Hepatocyte (in vitro differentiated cells): ENCODE results near the gene CPNE2. TPM values are rescaled to one million over a fixed set of nuclear protein-coding genes. Genes with fewer than 3 reads are reported as not detected.

Source experiments
- DNase-seq: peaks from one replicate; pipeline ENCODE4 v3.0.0-alpha.2; 2016; ENCODE audit warnings: low spot score
- H2AFZ ChIP-seq: fragments of 200-600 bp; sonication (generic); 2 replicates; pipeline ENCODE4 v1.6.0; 2016; ENCODE audit warnings: antibody characterized with exemption, mild to moderate bottlenecking
- H3K27ac ChIP-seq: fragments of 200-600 bp; sonication (generic); 2 replicates; pipeline ENCODE4 v1.5.1; 2016; ENCODE audit warnings: mild to moderate bottlenecking
- H3K27me3 ChIP-seq: fragments of 200-600 bp; sonication (generic); 2 replicates; pipeline ENCODE4 v1.6.1; 2016
- H3K36me3 ChIP-seq: fragments of 200-600 bp; sonication (generic); replicated peaks from 2 replicates; pipeline ENCODE4 v1.5.1; 2016; ENCODE audit warnings: low read depth; ENCODE audit not compliant: insufficient read depth
- H3K4me1 ChIP-seq: fragments of 200-600 bp; sonication (generic); 2 replicates; pipeline ENCODE4 v1.5.1; 2016; ENCODE audit warnings: mild to moderate bottlenecking, moderate library complexity; ENCODE audit not compliant: insufficient read depth
- H3K4me2 ChIP-seq: fragments of 200-600 bp; sonication (generic); 2 replicates; pipeline ENCODE4 v1.6.0; 2016
- H3K4me3 ChIP-seq: fragments of 200-600 bp; sonication (generic); 2 replicates; pipeline ENCODE4 v1.5.1; 2016; ENCODE audit warnings: mild to moderate bottlenecking
- H3K79me2 ChIP-seq: fragments of 200-600 bp; sonication (generic); 2 replicates; pipeline ENCODE4 v1.6.0; 2017; ENCODE audit warnings: mild to moderate bottlenecking
- H3K9me2 ChIP-seq: fragments of 200-600 bp; sonication (generic); replicated peaks from 2 replicates; pipeline ENCODE4 v1.6.0; 2017; ENCODE audit warnings: mild to moderate bottlenecking; ENCODE audit not compliant: insufficient read depth
- H3K9me3 ChIP-seq: fragments of 200-600 bp; sonication (generic); 2 replicates; pipeline ENCODE4 v1.5.1; 2016; ENCODE audit warnings: low read depth, mild to moderate bottlenecking
- H4K20me1 ChIP-seq: fragments of 200-600 bp; sonication (generic); 2 replicates; pipeline ENCODE4 v1.6.0; 2016; ENCODE audit warnings: mild to moderate bottlenecking; ENCODE audit not compliant: insufficient read depth, poor library complexity, severe bottlenecking
- EZH2 ChIP-seq: fragments of 200-600 bp; sonication (generic); IDR thresholded peaks from 2 replicates; pipeline ENCODE4 v1.6.1; 2016; ENCODE audit warnings: antibody characterized with exemption, mild to moderate bottlenecking, borderline replicate concordance
- EZH2phosphoT487 ChIP-seq: fragments of 200-600 bp; sonication (generic); IDR thresholded peaks from one replicate; pipeline ENCODE4 v1.6.1; 2018; ENCODE audit warnings: antibody characterized with exemption, mild to moderate bottlenecking, low read depth, moderate library complexity; ENCODE audit not compliant: unreplicated experiment, severe bottlenecking
- WGBS: methylation state at CpG from one replicate; pipeline ENCODE4 v1.1.6; 2016; ENCODE audit warnings: low lambda C conversion rate; ENCODE audit errors: missing lambda C conversion rate; 5-methylcytosine and 5-hydroxymethylcytosine counted together
- polyA plus RNA-seq: library from polyadenylated mRNA; unstranded; fragments of >200 nt; fragmentation: Nextera tagmentation; extraction: Ambion mirVana; gene quantifications from 2 replicates; pipeline ENCODE4 v1.2.1, GENCODE V29; 2016
- total RNA-seq: library from RNA; depleted of rRNA; stranded (reverse); fragments of >200 nt; gene quantifications from 2 replicates; pipeline ENCODE4 v1.2.3, GENCODE V29; 2014
- TF ChIP-seq, protein P1 (sequence below): fragments of 200-600 bp; sonication (generic); IDR thresholded peaks from 2 replicates; pipeline ENCODE4 v1.5.1; 2016; ENCODE audit warnings: antibody characterized with exemption, mild to moderate bottlenecking; ENCODE audit not compliant: poor library complexity

Gene CPNE2
- total and polyA plus RNA-seq, 2 experiments from 2014 or later: 15.6 to 22.3 TPM

DNA sequence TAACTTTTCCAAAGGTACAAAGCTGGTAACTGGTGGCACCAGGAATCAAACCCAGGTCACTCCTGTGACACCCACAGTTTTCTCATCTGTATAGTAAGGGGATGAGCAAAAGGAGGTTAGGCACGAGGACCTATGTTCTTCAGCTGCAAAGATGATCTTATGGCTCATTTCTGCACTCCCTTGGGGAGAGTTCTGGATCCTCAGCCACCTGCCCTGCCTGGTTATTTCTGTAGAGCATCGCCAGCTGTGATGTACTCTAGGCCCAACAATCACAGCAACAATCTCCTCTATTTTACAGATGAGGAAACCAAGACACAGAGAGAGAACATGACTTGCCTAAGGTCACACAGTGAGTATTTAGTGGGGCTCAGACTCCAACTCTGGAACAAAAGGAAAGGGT lies 5.4 kb upstream of the CPNE2 start:
- no peaks in the 10 kb centered on the region for H3K9me3 ChIP-seq
- DNase-seq: no peak
- no peaks in the 10 kb centered on the region for H3K9me2 ChIP-seq
- no peak overlapping the region for H2AFZ ChIP-seq
- H3K4me3 ChIP-seq: no peak overlapping the region
- no peaks in the 10 kb centered on the region for H3K27me3 ChIP-seq
- no peak overlapping the region for H3K27ac ChIP-seq
- H3K36me3 ChIP-seq: no peaks in the 10 kb centered on the region
- WGBS: 88% methylated on average over 2 of the region's 2 CpGs
- no peak overlapping the region for H3K4me2 ChIP-seq
- TF ChIP-seq EZH2 (no peak), EZH2phosphoT487 (no peak)
- TF ChIP-seq, protein P1, sequence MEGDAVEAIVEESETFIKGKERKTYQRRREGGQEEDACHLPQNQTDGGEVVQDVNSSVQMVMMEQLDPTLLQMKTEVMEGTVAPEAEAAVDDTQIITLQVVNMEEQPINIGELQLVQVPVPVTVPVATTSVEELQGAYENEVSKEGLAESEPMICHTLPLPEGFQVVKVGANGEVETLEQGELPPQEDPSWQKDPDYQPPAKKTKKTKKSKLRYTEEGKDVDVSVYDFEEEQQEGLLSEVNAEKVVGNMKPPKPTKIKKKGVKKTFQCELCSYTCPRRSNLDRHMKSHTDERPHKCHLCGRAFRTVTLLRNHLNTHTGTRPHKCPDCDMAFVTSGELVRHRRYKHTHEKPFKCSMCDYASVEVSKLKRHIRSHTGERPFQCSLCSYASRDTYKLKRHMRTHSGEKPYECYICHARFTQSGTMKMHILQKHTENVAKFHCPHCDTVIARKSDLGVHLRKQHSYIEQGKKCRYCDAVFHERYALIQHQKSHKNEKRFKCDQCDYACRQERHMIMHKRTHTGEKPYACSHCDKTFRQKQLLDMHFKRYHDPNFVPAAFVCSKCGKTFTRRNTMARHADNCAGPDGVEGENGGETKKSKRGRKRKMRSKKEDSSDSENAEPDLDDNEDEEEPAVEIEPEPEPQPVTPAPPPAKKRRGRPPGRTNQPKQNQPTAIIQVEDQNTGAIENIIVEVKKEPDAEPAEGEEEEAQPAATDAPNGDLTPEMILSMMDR: no peak
- no peaks in the 10 kb centered on the region for H4K20me1 ChIP-seq
- peaks cover 6% of the 10 kb centered on the region for H3K4me1 ChIP-seq
- H3K79me2 ChIP-seq: no peaks in the 10 kb centered on the region

DNA sequence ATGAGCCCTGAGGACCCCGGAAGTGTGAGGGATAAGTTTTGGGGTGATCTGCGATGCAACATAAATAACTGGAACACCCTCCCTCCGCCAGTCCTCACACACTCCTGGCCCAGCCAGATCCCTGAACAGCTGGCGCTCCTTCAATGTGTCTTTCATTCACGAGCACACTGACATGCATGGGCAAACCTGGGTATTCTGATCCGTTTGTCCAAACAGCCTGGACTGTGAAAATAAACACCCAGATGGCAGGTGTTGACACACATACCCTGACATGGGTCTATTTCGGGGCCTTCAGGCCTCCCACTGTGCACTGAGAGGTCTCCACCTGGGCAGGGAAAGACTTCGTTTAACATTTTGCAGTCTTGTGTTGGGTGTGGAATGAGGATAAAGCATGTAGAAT lies 3.0 kb upstream of the CPNE2 start:
- Histone ChIP-seq H4K20me1 (no peaks in the 10 kb centered on the region), H2AFZ (no peak overlapping the region), H3K4me3 (no peak overlapping the region), H3K4me1 (peaks cover 7% of the 10 kb centered on the region), H3K4me2 (no peak overlapping the region), H3K36me3 (no peaks in the 10 kb centered on the region), H3K9me3 (no peaks in the 10 kb centered on the region), H3K9me2 (no peaks in the 10 kb centered on the region), H3K79me2 (no peaks in the 10 kb centered on the region), H3K27ac (no peak overlapping the region), H3K27me3 (no peaks in the 10 kb centered on the region)
- WGBS: 88% methylated on average over 8 of the region's 8 CpGs
- no peak for DNase-seq
- TF ChIP-seq, protein P1: no peak

DNA sequence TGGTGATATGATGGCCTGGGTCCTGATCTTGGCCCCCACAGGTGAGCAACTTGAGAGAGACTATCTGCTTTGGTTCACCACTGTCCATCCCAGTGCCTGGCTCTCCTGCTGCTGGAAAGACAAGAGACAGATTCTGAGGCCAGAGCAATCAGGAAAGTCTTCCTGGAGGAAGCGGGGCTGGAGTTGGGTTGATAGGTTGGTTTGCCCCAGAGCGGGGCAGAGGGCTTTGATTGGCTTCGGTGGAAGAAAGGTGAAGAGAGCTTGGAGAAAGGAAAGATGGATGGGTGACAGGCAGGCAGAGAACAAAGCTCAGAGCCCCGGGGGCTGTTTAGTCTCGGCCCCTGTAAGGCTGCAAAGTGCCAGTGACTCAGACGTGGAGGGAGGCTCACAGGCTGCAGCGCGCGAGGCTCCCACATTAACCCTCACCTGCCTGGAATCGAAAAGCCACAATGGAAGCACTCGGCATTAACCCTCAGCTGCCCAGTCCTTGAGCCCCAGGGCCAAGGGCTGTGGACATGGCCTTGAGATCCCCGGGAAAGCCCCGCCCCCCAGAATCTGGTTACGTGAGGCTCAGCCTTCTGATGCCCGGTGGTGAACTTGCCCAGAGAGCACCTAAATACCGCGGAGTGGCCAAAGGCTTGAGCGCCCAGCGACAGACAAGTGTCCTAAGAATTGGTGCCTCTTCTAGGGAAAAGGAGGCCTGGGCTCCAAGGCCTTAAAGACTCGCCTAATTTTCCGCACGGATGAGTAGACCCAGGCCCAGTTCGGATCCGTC lies 996 bp upstream of the CPNE2 start:
- H3K9me2 ChIP-seq: no peaks in the 10 kb centered on the region
- peak overlapping the region; percentile 74 for H3K27ac ChIP-seq
- H3K9me3 ChIP-seq: no peaks in the 10 kb centered on the region
- DNase-seq: peak; percentile 73
- H4K20me1 ChIP-seq: no peaks in the 10 kb centered on the region
- H3K27me3 ChIP-seq: no peaks in the 10 kb centered on the region
- H2AFZ ChIP-seq: peak overlapping the region; percentile 71
- H3K79me2 ChIP-seq: no peaks in the 10 kb centered on the region
- peak overlapping the region; percentile 82 for H3K4me3 ChIP-seq
- peak overlapping the region; percentile 96 for H3K4me2 ChIP-seq
- WGBS: 7% methylated on average over 24 of the region's 24 CpGs
- peaks cover 7% of the 10 kb centered on the region for H3K4me1 ChIP-seq
- H3K36me3 ChIP-seq: no peaks in the 10 kb centered on the region
- TF ChIP-seq, protein P1: no peak
- no peak for TF ChIP-seq EZH2
- TF ChIP-seq EZH2phosphoT487: no peak
